GM12864 (cell line): ENCODE measurements around the gene HSBP1L1.

Experiments used
- DNase-seq: peaks from one replicate; pipeline ENCODE4 v3.0.0-alpha.2; 2011; ENCODE audit warnings: low read depth
- H3K4me3 ChIP-seq: 2 replicates; pipeline ENCODE4 v1.5.1; 2011; ENCODE audit warnings: mild to moderate bottlenecking, low read depth, low read length, control low read depth
- TF ChIP-seq, protein P1 (sequence below): IDR thresholded peaks from 2 replicates; pipeline ENCODE4 v1.5.1; 2011; ENCODE audit warnings: low read depth, mild to moderate bottlenecking, moderate library complexity, low read length, control low read depth, inconsistent platforms; ENCODE audit errors: missing control alignments

The HSBP1L1 gene

DNA sequence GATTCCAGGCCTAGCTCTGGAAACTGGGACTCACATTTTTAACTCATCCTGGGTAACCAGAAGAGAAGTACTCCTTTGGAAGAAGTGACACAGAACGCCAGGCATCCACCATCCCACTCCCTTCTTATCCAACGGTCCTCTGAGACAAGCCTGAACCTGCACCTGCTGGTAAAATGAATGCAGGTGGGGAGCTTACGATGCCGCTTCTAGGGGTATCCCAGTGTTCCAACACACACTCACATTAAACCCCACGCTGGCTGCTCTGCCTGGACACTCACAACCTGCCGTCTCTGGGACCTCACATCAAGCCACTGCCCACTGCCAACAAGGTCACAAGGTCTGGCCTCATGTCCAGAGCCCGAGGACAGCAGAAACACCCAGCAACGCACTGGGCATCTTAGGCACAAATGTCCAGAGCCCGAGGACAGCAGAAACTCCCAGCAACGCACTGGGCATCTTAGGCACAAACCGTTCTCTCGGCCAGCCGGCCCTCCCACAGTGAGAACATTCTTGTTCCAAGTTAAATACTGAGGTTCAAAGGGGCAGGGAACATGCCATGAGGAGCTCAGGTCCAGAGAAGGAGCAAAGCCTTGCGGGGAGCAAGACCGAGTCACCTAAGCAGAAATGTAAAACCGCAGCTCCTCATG, 22.8 kb upstream of the HSBP1L1 start:
- TF ChIP-seq, protein P1, sequence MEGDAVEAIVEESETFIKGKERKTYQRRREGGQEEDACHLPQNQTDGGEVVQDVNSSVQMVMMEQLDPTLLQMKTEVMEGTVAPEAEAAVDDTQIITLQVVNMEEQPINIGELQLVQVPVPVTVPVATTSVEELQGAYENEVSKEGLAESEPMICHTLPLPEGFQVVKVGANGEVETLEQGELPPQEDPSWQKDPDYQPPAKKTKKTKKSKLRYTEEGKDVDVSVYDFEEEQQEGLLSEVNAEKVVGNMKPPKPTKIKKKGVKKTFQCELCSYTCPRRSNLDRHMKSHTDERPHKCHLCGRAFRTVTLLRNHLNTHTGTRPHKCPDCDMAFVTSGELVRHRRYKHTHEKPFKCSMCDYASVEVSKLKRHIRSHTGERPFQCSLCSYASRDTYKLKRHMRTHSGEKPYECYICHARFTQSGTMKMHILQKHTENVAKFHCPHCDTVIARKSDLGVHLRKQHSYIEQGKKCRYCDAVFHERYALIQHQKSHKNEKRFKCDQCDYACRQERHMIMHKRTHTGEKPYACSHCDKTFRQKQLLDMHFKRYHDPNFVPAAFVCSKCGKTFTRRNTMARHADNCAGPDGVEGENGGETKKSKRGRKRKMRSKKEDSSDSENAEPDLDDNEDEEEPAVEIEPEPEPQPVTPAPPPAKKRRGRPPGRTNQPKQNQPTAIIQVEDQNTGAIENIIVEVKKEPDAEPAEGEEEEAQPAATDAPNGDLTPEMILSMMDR = no peak
- no peak overlapping the region for H3K4me3 ChIP-seq
- DNase-seq = no peak

DNA sequence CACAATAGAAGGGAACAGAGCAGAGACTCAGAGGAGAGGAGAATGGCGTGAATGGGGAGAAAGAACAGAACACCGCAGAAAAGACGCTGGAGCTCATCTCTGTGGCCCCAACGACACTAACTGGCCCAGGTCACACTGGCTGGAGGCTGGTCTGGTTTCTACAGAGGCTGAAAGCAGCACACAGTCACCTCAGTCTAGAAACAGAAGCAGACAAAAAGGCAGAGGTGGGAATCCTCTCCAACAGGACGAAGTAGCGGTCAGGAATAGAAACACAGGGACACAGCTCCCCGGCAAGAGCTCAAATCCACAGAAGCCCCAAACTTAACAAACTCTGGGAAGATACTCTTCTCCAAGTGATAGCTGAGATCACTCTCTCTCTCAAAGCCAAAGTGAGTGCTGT, 22.2 kb upstream of the HSBP1L1 start:
- TF ChIP-seq, protein P1 = no peak
- no peak overlapping the region for H3K4me3 ChIP-seq
- no peak for DNase-seq

- TF ChIP-seq, protein P1 = no peak
- no peak overlapping the region for H3K4me3 ChIP-seq
- no peak for DNase-seq
These were observed 21.4 kb upstream of the HSBP1L1 start for GRCh38 chr18:79942786-79943607.

GRCh38 chr18:79943608-79944125, 20.8 kb upstream of the HSBP1L1 start:
- no peak overlapping the region for H3K4me3 ChIP-seq
- TF ChIP-seq, protein P1 = no peak
- DNase-seq = no peak

DNA sequence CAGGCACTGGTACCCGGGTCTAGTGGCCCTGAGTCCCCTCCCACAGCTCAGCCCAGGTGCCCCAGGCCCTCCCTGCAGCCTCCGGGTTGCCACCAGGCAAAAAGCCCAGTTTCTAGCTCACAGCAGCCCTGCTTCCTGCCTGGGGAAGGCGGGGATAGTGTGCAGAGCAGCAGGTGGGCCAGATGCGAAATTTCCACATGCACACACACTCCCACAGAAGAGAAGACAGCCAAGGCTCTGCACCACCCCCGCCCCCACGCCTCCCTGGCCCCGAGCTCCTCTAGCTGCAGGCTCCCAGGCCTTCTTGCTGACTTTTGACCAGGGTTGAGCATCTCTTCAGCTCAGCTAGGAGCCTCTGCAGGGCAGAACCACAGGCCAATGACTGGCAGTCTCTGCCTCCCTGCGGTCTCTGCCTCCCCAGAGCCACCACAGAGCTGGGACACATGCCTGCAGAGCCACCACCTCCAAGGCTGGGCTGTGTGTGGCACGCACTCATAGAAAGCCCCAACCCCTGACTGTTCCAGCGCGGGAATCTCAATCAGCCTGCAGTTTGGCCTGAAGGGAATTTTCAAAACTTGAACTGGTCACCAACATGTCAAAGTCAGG, 20.2 kb upstream of the HSBP1L1 start:
- TF ChIP-seq, protein P1 = no peak
- DNase-seq = no peak
- H3K4me3 ChIP-seq = no peak overlapping the region

- TF ChIP-seq, protein P1 = no peak
- H3K4me3 ChIP-seq = no peak overlapping the region
- DNase-seq = no peak
These were observed 19.7 kb upstream of the HSBP1L1 start for GRCh38 chr18:79944746-79945117.
